ENCODE results near the gene ZMYM5.

DNA sequence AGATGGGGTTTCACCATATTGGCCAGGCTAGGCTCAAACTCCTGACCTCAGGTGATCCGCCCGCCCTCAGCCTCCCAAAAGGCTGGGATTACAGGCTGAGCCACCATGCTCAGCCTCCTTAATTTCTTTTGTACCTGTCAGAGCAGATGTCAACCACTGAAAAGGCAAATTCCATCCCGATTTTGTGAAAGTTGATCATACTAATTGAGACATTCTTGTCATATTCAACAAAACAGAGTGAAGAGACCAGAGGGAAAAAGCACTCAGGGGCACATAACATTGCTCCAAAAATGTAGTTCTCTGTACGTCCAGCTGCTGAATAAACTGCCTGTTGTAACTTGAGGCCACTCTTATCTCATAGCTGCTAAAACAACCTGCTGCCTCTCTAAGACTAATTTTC lies 53.3 kb downstream of the ZMYM5 start:
- TF ChIP-seq CTCF (IDR thresholded peaks at IDR 0.05), result no peak
- no peak for TF ChIP-seq EP300 (IDR thresholded peaks at IDR 0.05)
- no peak for TF ChIP-seq POLR2AphosphoS5 (IDR thresholded peaks at IDR 0.05)
- TF ChIP-seq POLR2A (IDR thresholded peaks at IDR 0.05; ENCODE audit: low read depth), result no peak
